HepG2 (cell line): ENCODE data around the gene ATP6V1C2. TPM values are rescaled to one million over a fixed set of nuclear protein-coding genes. Genes with fewer than 3 reads are reported as not detected.

Experiments
- CREBL2 ChIP-seq: sonication (generic); formaldehyde crosslinking; IDR thresholded peaks from 2 replicates; pipeline ENCODE4 v1.8.1; 2023; ENCODE audit warnings: missing genetic modification reagents, mild to moderate bottlenecking, borderline replicate concordance
- DMTF1 ChIP-seq: sonication (generic); formaldehyde crosslinking; IDR thresholded peaks from 2 replicates; pipeline ENCODE4 v1.4.0; 2020; ENCODE audit warnings: mild to moderate bottlenecking, missing genetic modification reagents
- HMG20A ChIP-seq: IDR thresholded peaks from 2 replicates; pipeline ENCODE4 v1.6.1; 2016; ENCODE audit warnings: borderline replicate concordance
- HNF1A ChIP-seq, 2 experiments: sonication (generic) in 1 of 2; formaldehyde crosslinking in 1 of 2; IDR thresholded peaks; 2 replicates each; pipeline versions ENCODE4 v1.4.0 to v1.6.1; 2016 to 2020; ENCODE audit warnings: borderline replicate concordance in 1 of 2, low read depth in 1 of 2, mild to moderate bottlenecking in 1 of 2, missing genetic modification reagents in 1 of 2
- ISL2 ChIP-seq: sonication (generic); formaldehyde crosslinking; IDR thresholded peaks from 2 replicates; pipeline ENCODE4 v1.5.0; 2020; ENCODE audit warnings: missing genetic modification reagents
- KDM4B ChIP-seq: sonication (generic); formaldehyde crosslinking; IDR thresholded peaks from 2 replicates; pipeline ENCODE4 v1.4.0; 2020; ENCODE audit warnings: missing genetic modification reagents
- MED13 ChIP-seq: sonication (generic); formaldehyde crosslinking; IDR thresholded peaks from 2 replicates; pipeline ENCODE4 v1.5.0; 2020; ENCODE audit warnings: missing genetic modification reagents
- MIER2 ChIP-seq: IDR thresholded peaks from 2 replicates; pipeline ENCODE4 v1.6.1; 2016; ENCODE audit warnings: missing biosample characterization, missing genetic modification reagents
- MNT ChIP-seq: fragments of 450-650 bp; IDR thresholded peaks from 2 replicates; pipeline ENCODE4 v1.6.1; 2016
- POLR2G ChIP-seq: fragments of 200-400 bp; formaldehyde crosslinking; IDR thresholded peaks from 2 replicates; pipeline ENCODE4 v1.6.1; 2018; ENCODE audit warnings: mild to moderate bottlenecking, low read depth, low read length, moderate library complexity
- RFX5 ChIP-seq: IDR thresholded peaks from 2 replicates; pipeline ENCODE4 v1.6.1; 2011; ENCODE audit warnings: low read depth, low read length, improper control_type of control experiment
- TAF1 ChIP-seq: sonication (generic); formaldehyde crosslinking; IDR thresholded peaks from 2 replicates; pipeline ENCODE4 v1.4.0; 2020; ENCODE audit warnings: missing genetic modification reagents
- TEF ChIP-seq: sonication (generic); formaldehyde crosslinking; IDR thresholded peaks from 2 replicates; pipeline ENCODE4 v1.5.0; 2020; ENCODE audit warnings: missing genetic modification reagents
- ZMYM3 ChIP-seq: sonication (generic); formaldehyde crosslinking; IDR thresholded peaks from 2 replicates; pipeline ENCODE4 v1.5.1; 2020; ENCODE audit warnings: mild to moderate bottlenecking, missing genetic modification reagents
- ZNF24 ChIP-seq: fragments of 450-650 bp; IDR thresholded peaks from 2 replicates; pipeline ENCODE4 v1.6.1; 2017; ENCODE audit warnings: antibody characterized with exemption, mild to moderate bottlenecking
- ZNF44 ChIP-seq: sonication (generic); formaldehyde crosslinking; IDR thresholded peaks from 2 replicates; pipeline ENCODE4 v1.5.1; 2020; ENCODE audit warnings: mild to moderate bottlenecking, missing genetic modification reagents
- ZNF562 ChIP-seq: sonication (generic); formaldehyde crosslinking; IDR thresholded peaks from 2 replicates; pipeline ENCODE4 v1.8.0; 2022; ENCODE audit warnings: missing genetic modification reagents, borderline replicate concordance
- ZNF724P ChIP-seq: sonication (generic); formaldehyde crosslinking; IDR thresholded peaks from 2 replicates; pipeline ENCODE4 v1.8.0; 2022; ENCODE audit warnings: missing genetic modification reagents, borderline replicate concordance
- polyA plus RNA-seq, 8 experiments: library from polyadenylated mRNA; depleted of rRNA in 3 of 8; stranded (reverse) in 7 of 8; unstranded in 1 of 8; fragments of >200 nt; fragmentation: Illumina TruSeq in 4 of 8; extraction: Trizol in 4 of 8; gene quantifications; 2 replicates each; pipeline versions ENCODE4 v1.2.1 to v1.2.3, GENCODE V29; 2011 to 2016; ENCODE audit warnings: low read depth in 4 of 8, missing spikeins in 1 of 8, mixed read lengths in 1 of 8; ENCODE audit not compliant: insufficient read depth in 1 of 8
- total RNA-seq, 5 experiments: library from RNA; depleted of rRNA; stranded (reverse); fragments of >200 nt; fragmentation: Illumina TruSeq; extraction: Trizol; gene quantifications; 2 replicates each; pipeline ENCODE4 v1.2.3, GENCODE V29; 2016; ENCODE audit warnings: low read depth in 1 of 5

ATP6V1C2 gene
- total and polyA plus RNA-seq, 2 of the 13 experiments (the other 11 are each of a cell fraction or from before 2014, with no cell fraction given): 0.04 to 0.29 TPM

GRCh38 chr2:10832203-10832936 lies 110.9 kb downstream of the ATP6V1C2 start (continued):
- TF ChIP-seq HNF1A (IDR thresholded peaks at IDR 0.05; ENCODE audit: low read depth) (no peak), HNF1A (CRISPR knock-in tag; IDR thresholded peaks at IDR 0.05; ENCODE audit: borderline replicate concordance) (no peak), ZNF562 (CRISPR knock-in tag) (no peak), RFX5 (no peak), TAF1 (no peak), ZNF724P (CRISPR knock-in tag) (no peak), KDM4B (CRISPR knock-in tag) (no peak), MED13 (CRISPR knock-in tag) (no peak), ZNF24 (no peak), DMTF1 (CRISPR knock-in tag) (no peak), ZNF44 (CRISPR knock-in tag) (no peak), MIER2 (no peak), ISL2 (no peak), CREBL2 (no peak), ZMYM3 (no peak), HMG20A (no peak), TEF (CRISPR knock-in tag) (no peak), POLR2G (no peak), MNT (no peak)
